SJCRH30 (cell line): ENCODE results near the gene SPTBN1. TPM values are rescaled to one million over a fixed set of nuclear protein-coding genes. Genes with fewer than 3 reads are reported as not detected.

Source experiments
- DNase-seq, 2 experiments: peaks; one replicate each; pipeline ENCODE4 v3.0.0-alpha.2; 2015 to 2020
- H3K27ac ChIP-seq: fragments of 250-450 bp; sonication (Bioruptor Pico); 2 replicates; pipeline ENCODE4 v1.5.1; 2020; ENCODE audit warnings: mild to moderate bottlenecking, moderate library complexity
- H3K27me3 ChIP-seq: fragments of 250-450 bp; sonication (Bioruptor Pico); 2 replicates; pipeline ENCODE4 v1.5.1; 2020; ENCODE audit warnings: mild to moderate bottlenecking, moderate library complexity
- H3K36me3 ChIP-seq: fragments of 250-450 bp; sonication (Bioruptor Pico); 2 replicates; pipeline ENCODE4 v1.5.1; 2020; ENCODE audit warnings: mild to moderate bottlenecking, moderate library complexity
- H3K4me1 ChIP-seq: fragments of 250-450 bp; sonication (Bioruptor Pico); 2 replicates; pipeline ENCODE4 v1.5.1; 2020; ENCODE audit warnings: mild to moderate bottlenecking, moderate library complexity
- H3K4me3 ChIP-seq: fragments of 250-450 bp; sonication (Bioruptor Pico); 2 replicates; pipeline ENCODE4 v1.5.1; 2020; ENCODE audit warnings: mild to moderate bottlenecking, moderate library complexity
- H3K9me3 ChIP-seq: fragments of 250-450 bp; sonication (Bioruptor Pico); replicated peaks from 2 replicates; pipeline ENCODE4 v1.5.1; 2020; ENCODE audit warnings: mild to moderate bottlenecking, moderate library complexity
- total RNA-seq: library from RNA; depleted of rRNA; stranded (reverse); fragments of >200 nt; shearing (Covaris generic); gene quantifications from 2 replicates; pipeline ENCODE4 v1.2.3, GENCODE V29; 2014

SPTBN1 gene
- total RNA-seq, 1 experiment from 2014 or later = 260 TPM

DNA sequence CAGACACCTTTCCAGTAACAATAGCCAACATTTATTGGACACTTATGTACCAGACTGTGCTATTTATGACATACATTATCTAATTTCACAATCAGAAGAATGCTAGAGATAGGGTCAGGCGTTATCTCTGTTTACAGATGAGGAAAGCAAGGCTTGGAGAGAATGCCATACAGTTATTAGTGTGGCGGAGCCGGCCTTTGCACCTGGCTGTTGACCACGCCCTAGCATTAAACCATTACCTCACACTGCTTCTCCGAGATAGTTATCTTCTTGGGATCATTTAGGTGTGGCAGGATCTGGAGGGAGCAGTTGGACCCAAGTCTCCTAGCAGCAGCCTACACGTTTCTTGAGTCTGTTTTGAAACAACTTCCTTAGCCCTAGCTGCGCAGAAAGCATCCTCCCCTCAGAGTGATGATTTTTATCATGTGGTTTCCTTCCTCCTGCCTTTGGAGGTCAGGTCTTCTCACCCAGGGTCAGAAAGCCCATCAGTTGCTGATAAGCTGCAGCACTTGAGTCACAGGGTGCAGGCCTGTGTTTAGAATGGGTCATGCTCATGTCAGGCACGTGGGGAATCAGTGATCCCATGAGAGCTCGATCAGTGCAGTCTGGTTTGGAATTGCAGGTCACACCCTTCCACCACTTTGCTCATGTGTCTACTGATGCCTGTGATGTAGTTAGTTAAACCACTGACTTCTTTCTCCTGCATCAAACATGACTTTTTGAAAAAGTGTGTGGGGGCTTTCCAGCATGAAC lies 118.2 kb downstream of the SPTBN1 start:
- Histone ChIP-seq H3K9me3 (no peaks in the 10 kb centered on the region), H3K27me3 (no peaks in the 10 kb centered on the region), H3K27ac (no peak overlapping the region), H3K36me3 (peaks cover 10% of the 10 kb centered on the region; the same call in 1 of the 2 replicates), H3K4me1 (peaks cover 29% of the 10 kb centered on the region), H3K4me3 (no peak overlapping the region)
- DNase-seq = no peak

DNA sequence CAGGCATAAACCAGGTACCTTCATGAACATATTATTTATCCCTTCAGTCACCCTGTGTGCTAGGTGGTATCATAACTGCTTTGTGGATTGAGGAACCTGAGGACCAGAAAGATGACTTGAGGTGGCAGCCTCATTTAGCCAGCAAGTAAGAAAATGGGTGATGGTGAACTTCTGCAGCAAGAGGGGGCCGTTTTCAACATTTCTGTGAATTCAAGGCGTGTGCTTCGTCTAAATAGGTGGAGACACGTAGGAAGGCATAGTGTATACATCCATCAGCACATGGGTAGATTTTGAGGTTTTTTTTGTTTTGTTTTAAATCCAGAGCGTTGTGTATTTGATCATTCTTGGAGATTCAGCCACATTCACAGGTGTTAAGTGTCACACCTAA lies 118.7 kb downstream of the SPTBN1 start:
- peaks cover 29% of the 10 kb centered on the region for H3K4me1 ChIP-seq
- H3K9me3 ChIP-seq = no peaks in the 10 kb centered on the region
- DNase-seq = no peak
- H3K4me3 ChIP-seq = no peak overlapping the region
- no peaks in the 10 kb centered on the region for H3K27me3 ChIP-seq
- H3K36me3 ChIP-seq = peaks cover 11% of the 10 kb centered on the region; the same call in 1 of the 2 replicates
- H3K27ac ChIP-seq = no peak overlapping the region

DNA sequence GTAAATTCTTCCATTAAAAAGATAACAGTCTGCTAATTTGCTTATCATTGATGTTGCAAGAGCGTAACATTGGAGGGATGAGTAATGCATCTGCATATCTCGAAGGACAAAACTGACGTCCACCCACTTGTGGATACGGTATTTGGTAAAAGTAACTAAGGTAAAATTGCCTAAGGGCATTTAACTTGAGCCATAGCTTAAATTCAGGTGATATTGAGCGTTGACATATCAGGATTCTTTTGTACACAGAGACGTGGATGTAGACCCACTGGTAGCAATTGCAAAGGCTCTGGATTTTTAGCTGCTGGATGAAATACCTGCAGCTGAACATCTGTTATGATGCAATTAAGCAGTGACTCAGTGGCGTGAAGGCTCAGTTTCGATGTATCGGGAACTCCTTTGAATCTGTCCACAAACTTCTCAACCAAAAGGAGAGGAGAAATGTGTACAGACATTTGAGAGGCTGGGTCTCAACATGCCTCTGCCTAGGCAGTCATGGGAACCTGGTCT lies 119.3 kb downstream of the SPTBN1 start:
- H3K9me3 ChIP-seq = no peaks in the 10 kb centered on the region
- no peak for DNase-seq
- H3K4me3 ChIP-seq = no peak overlapping the region
- H3K27me3 ChIP-seq = no peaks in the 10 kb centered on the region
- peaks cover 16% of the 10 kb centered on the region for H3K36me3 ChIP-seq
- H3K27ac ChIP-seq = no peak overlapping the region
- peaks cover 29% of the 10 kb centered on the region for H3K4me1 ChIP-seq

DNA sequence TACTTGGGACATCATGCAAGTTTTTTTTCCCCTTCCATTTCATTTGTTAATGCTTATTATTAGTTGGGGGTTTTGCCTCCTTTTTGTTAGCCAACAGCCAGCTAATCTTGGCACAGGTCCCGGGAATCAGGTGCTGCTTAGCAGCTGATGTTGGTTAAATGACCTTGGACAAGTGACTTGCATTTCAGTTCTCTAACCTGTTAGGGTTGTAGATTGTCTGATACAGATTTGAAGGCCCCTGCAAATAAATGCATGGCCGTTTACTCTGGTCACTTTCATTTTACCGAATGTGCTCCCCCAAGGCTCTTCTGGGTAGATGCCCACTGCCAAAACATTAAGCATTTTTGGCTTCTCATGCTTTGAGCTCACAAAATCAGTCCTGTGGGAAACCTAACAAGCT lies 120.9 kb downstream of the SPTBN1 start:
- peaks cover 24% of the 10 kb centered on the region for H3K4me1 ChIP-seq
- no peak overlapping the region for H3K27ac ChIP-seq

DNA sequence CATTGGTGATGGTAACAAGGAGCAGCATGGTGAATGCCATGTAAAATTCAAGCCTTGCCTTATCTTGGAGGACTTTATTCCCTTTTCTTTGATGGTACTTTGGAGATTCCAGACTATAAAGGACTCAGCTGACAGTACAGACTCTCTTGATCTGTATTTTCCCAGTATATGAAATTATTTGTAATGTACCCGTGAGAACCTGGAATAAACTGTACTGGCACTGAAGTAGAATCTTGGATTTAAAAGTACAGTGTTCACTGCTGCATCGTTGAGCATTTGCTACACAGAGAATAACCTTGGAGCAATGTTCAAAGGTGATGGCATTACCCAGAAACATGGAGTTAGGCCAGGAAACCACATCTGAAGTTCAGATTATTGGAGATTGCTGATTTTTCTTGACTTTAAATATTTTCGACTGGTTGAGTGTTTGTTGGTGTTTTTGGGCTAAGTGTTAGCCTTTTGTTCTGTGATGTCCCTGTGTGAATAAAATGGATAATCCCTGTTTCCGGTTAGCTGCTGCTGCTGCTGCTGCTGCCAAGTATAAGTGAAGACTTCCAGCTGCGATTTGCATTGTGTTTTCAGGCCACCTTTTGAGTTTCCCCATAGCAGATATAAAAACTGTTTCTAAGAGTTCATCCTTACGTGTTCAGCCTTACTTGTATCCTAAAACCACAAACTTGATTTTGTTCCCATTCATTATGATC lies 122.0 kb downstream of the SPTBN1 start:
- Histone ChIP-seq H3K4me3 (no peak overlapping the region), H3K27ac (no peak overlapping the region), H3K9me3 (no peaks in the 10 kb centered on the region), H3K27me3 (no peaks in the 10 kb centered on the region), H3K4me1 (peaks cover 13% of the 10 kb centered on the region), H3K36me3 (peaks cover 19% of the 10 kb centered on the region)
- no peak for DNase-seq

More for the DNA sequence above, 120.9 kb downstream of the SPTBN1 start:
- DNase-seq = peak in 1 of 2 experiments; percentile 36
- Histone ChIP-seq H3K27me3 (no peaks in the 10 kb centered on the region), H3K9me3 (no peaks in the 10 kb centered on the region), H3K4me3 (no peak overlapping the region), H3K36me3 (peaks cover 19% of the 10 kb centered on the region)

DNA sequence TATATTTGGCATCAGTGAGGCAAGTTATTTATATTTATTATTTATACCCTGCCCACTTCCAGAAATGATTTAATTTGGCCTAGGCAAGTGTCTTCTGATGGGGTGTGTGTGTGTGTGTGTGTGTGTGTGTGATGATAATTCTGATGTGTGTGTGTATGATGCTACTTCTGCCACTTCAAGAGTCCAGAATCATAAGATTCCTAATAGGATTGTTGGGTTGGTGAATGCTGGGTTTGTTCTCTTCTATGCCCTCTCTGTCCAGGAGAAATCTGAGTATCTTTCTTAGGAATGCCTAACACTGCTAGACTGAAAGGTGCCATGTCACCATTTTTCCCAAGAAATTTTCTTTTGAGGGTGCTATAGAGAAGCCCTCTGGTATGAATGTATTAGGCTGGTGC lies 122.5 kb downstream of the SPTBN1 start:
- Histone ChIP-seq H3K4me3 (no peak overlapping the region), H3K27me3 (no peaks in the 10 kb centered on the region), H3K9me3 (no peaks in the 10 kb centered on the region), H3K36me3 (peaks cover 19% of the 10 kb centered on the region), H3K4me1 (peaks cover 9% of the 10 kb centered on the region), H3K27ac (no peak overlapping the region)
- no peak for DNase-seq

DNA sequence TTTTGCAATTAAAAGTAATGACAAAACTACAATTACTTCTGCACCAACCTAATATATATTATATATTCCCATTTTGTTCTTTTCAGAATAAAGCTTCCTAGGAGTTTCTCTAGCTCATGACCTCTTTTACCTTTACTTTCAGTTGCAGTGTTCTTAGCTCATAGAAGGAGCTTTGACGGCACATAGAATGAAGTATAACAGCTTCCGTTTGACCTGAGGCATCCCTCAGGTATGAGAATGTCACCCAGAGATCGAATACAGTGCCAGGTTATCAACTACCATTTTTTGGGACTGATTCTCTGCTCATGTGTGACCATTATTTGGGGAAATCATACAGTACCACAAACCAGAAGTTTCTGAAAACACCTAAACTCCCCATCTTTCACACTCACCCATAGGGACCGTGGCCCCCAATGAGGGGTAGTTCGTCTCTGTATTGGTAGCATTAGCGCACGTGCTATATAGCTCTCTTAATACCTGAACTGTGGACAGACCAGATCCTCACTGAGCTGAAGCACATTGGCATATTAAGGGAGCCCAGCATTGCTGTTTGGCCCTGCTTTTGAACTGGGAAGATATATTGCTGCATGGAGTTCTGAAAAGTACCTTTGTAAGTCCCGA lies 123.0 kb downstream of the SPTBN1 start:
- no peak overlapping the region for H3K4me3 ChIP-seq
- DNase-seq = no peak
- H3K36me3 ChIP-seq = peaks cover 19% of the 10 kb centered on the region
- no peaks in the 10 kb centered on the region for H3K9me3 ChIP-seq
- no peaks in the 10 kb centered on the region for H3K27me3 ChIP-seq
- peaks cover 6% of the 10 kb centered on the region for H3K4me1 ChIP-seq
- H3K27ac ChIP-seq = no peak overlapping the region

DNA sequence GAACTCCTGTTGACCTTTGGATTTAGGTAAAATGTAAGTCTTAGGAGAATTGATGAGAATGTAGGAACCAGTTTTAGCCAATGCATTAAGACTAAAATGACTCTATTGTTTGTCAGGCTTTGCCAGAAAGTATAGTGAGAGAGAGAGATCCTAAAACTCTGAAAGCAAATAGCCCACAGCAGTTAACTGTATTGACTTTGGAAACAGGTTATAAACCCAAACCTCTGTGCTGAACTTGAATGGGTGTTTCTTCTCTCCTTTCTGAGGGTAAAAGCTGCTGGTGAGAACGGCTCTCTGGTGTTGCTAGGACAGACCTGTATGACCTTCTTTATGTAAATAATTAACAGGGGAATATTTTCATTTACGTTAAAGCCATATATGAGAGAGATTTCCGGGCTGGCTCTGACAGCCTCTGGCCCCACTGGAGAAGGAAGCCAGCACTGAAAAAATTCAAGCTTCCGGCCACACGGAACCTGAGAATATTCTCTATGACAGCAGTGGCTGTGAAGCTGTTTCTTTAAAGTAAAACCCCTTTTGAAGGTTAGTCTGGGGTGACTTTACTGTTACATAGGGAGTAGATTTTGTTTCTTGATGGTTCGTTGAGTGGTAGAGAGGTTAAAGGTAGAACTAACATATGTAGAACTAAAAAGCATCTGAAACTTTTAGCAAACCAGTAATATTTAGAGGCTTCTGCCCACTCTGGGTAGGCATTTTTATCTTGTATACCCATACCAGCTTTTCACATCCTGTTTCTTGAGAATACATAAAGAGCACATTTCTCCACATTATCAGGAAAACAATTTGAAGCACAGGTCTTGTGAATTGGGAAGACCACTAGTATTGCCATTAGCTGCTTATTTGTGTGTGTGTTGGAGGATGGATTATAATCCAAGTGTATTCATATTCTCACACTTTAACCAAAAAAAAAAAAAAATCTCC lies 123.8 kb downstream of the SPTBN1 start:
- Histone ChIP-seq H3K4me1 (peaks cover 6% of the 10 kb centered on the region), H3K27me3 (no peaks in the 10 kb centered on the region), H3K9me3 (no peaks in the 10 kb centered on the region), H3K27ac (no peak overlapping the region), H3K4me3 (no peak overlapping the region), H3K36me3 (peaks cover 18% of the 10 kb centered on the region)
- DNase-seq = no peak

DNA sequence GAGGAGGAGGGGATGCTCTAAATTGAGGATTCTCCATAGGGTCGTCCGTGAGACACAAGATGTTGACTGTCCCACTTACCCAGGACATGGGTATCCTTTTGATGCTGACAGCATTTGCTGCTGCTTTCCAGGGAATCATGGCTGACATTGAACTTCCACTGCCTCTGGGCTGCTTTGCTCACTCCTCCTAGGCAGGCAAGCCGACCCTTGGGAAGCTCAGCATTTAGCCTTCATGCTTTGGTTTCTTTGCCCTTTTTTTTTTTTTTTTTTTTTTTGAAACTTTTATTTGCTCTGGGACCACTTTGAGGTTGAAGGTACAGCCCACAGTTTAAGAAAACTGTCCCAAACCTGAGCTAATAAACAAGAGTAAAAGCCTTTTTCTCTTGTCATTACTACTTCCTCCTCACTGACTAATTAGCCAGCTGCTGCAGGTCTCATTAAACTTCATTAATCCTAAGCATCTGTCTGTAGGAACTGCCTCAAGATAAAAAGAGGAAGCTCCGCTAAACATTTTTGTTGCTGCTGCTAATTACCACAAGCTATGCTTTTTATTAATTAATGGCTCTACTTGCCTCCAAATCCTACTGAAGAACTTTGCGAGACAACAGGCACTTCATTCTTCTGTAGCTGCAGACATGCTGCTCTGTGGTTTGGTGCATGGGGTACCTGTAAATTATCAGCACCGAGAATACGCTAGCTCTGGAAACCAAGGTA lies 125.4 kb downstream of the SPTBN1 start:
- Histone ChIP-seq H3K9me3 (no peaks in the 10 kb centered on the region), H3K36me3 (peaks cover 9% of the 10 kb centered on the region), H3K27ac (no peak overlapping the region), H3K27me3 (no peaks in the 10 kb centered on the region), H3K4me1 (peaks cover 3% of the 10 kb centered on the region; the same call in 1 of the 2 replicates), H3K4me3 (no peak overlapping the region)
- DNase-seq = no peak

DNA sequence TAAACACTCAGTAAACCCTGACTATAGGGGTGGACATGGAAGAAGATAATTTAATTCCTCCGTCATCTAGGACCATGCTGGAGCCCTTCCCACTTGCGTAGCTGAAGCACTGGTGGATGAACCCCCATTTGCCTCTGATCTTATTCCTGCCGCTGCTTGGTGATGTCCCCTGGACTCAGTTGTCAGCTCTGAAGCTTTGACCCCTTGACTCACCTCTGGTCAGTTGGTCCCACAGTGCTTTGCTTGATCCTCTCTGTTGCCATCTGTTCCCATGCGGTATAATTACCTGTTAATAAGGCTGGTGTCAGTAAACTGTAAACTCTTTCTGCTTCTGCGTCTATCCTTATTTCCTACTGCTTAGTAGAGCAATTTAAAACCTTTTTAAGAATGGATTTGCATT lies 126.9 kb downstream of the SPTBN1 start:
- Histone ChIP-seq H3K9me3 (no peaks in the 10 kb centered on the region), H3K27ac (no peak overlapping the region), H3K36me3 (peaks cover 9% of the 10 kb centered on the region), H3K4me1 (0 out of 2 replicates have a peak, but pooled peaks cover 3% of the 10 kb centered on the region), H3K27me3 (no peaks in the 10 kb centered on the region), H3K4me3 (no peak overlapping the region)
- DNase-seq = no peak

DNA sequence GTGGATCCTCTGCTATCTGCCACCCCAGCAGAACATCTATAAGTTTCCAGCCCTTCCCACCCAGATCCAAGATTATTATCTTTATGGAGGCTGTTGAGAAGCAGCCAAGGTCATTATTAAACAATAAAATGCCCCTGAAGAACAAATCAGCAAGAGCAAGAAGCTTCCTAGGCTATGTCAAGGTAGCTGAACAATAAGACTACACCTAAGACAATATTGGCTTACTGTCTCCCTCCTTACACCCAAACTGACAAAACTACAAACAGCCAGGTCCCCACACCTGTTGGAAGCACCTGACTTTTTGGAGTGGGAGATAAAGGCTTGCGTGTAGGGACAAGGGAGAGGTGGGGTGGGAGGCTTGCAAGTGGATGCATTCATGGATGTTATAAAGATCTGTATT lies 128.5 kb downstream of the SPTBN1 start:
- H3K4me3 ChIP-seq = no peak overlapping the region
- H3K27me3 ChIP-seq = no peaks in the 10 kb centered on the region
- DNase-seq = no peak
- peaks cover 9% of the 10 kb centered on the region for H3K36me3 ChIP-seq
- H3K27ac ChIP-seq = no peak overlapping the region
- 0 out of 2 replicates have a peak, but pooled peaks cover under 1% of the 10 kb centered on the region for H3K4me1 ChIP-seq
- no peaks in the 10 kb centered on the region for H3K9me3 ChIP-seq

DNA sequence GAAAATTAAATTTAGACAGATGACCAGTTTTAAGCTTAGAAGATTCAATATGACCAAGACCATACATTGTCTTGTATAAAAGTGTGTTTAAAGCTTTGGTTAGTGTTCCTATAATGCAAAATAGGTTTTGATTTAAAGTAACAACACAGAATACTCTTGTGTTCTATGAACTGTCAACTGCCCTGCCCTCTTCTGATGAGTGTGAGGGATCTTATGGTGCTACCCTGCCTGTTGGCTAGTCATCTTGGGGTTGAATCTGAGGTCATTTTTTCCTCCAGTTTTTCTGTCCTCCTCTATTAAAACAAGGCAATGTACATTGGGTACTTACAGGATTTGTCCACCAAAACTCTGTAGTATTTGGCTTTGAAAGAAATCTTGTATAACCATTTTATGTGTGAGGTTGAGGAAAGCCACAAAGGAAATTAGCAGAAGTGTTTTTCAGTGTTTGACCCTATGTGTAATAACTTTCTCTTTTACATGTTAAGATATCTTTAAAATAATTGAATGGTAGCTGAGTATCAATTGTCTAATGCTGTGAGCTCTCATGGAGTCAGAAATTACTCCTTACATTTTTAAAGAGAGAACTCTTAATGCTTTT lies 129.1 kb downstream of the SPTBN1 start:
- Histone ChIP-seq H3K9me3 (no peaks in the 10 kb centered on the region), H3K4me1 (0 out of 2 replicates have a peak, but pooled peaks cover 4% of the 10 kb centered on the region)

DNA sequence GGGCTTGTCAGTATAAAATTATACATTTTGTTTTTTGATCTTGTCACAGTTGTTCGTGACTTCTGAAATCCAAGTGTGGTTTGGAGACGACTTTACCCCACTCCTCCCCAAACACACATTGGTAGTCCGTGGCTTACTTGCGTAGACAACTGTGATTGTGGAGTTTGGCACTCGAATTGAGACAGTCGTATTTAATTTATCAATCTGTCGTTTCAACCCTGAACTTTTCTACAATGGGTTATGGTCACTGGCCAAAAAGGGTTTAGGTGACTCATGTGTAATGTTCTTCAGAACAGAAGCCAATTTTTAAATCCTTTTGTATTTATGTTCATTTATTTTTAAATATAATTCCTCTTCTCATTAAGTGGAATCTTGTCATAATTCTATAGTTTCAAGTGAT lies 129.9 kb downstream of the SPTBN1 start:
- Histone ChIP-seq H3K36me3 (peaks cover 2% of the 10 kb centered on the region; the same call in 1 of the 2 replicates), H3K4me3 (no peak overlapping the region), H3K27ac (no peak overlapping the region), H3K4me1 (0 out of 2 replicates have a peak, but pooled peaks cover 4% of the 10 kb centered on the region), H3K9me3 (no peaks in the 10 kb centered on the region), H3K27me3 (no peaks in the 10 kb centered on the region)
- DNase-seq = no peak

More for the DNA sequence above, 129.1 kb downstream of the SPTBN1 start:
- H3K27me3 ChIP-seq = no peaks in the 10 kb centered on the region
- H3K36me3 ChIP-seq = peaks cover 4% of the 10 kb centered on the region
- DNase-seq = no peak
- H3K27ac ChIP-seq = no peak overlapping the region
- H3K4me3 ChIP-seq = no peak overlapping the region
